ENCODE results near the gene CD164L2. TPM values are rescaled to one million over a fixed set of nuclear protein-coding genes. Genes with fewer than 3 reads are reported as not detected.

The CD164L2 gene
- total RNA-seq, 4 donors from 2014 or later, result not detected

DNA sequence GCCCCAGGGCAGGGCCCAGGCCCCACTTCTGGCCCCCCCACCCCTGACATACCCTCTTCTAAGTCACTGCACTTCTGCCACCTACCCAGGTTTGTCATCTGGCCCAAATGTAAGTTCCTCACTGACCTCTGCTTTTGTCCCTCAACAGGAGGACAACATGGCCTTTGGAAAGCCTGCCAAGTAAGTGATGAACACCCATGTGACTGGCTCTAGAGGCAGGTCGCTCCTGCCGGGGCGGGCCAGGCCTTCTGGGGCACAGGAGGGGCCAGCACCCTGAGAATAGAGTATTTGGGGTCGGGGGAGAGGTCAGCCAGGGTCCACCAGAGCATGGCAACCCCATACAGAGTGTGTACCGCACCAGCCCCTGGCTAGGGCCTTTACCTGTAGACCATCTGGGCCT is 51.2 kb downstream of the CD164L2 start:
- Histone ChIP-seq H3K27ac (no peak overlapping the region), H3K27me3 (no peaks in the 10 kb centered on the region), H3K36me3 (peaks cover 0 to 96% of the 10 kb centered on the region in 2 donors), H3K9me3 (no peaks in the 10 kb centered on the region), H3K4me3 (no peak overlapping the region), H3K4me1 (peaks cover 0 to 33% (median 0%) of the 10 kb centered on the region in 3 donors)
- no peak for ATAC-seq
- no peak for TF ChIP-seq EP300 (IDR thresholded peaks at IDR 0.05)
- WGBS, 2 donors (ENCODE audit: low coverage in 1 of 2), result no CpG with 5 or more reads among the region's 5 CpGs

DNA sequence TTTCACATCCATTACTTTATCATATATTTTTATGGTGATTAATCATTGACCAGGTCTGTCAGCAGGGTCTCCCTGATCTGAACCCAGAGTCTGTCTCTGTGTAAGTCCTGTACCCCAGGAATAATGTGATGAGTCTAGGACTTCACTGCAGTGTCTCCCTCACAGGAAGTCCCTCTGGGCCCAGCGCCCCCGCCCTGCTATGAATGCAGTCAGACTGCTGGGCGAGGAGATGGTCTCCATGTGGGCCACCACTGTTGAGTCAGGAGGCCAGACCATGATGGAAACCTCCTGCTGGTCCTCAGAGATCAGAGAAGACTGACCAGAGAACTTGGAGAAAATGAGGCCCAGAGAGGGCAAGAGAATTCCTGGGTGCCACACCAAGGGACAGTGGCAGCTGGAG is 51.7 kb downstream of the CD164L2 start:
- no peak for TF ChIP-seq POLR2AphosphoS5 (IDR thresholded peaks at IDR 0.05)
- TF ChIP-seq POLR2A (IDR thresholded peaks at IDR 0.05), result no peak
- no peak for TF ChIP-seq EP300 (IDR thresholded peaks at IDR 0.05)
- peaks cover 0 to 96% of the 10 kb centered on the region in 2 donors for H3K36me3 ChIP-seq
- WGBS, 2 donors (ENCODE audit: low coverage in 1 of 2), result no CpG with 5 or more reads among the region's 3 CpGs
- no peak overlapping the region for H3K27ac ChIP-seq
- no peak overlapping the region for H3K4me3 ChIP-seq
- ATAC-seq, result no peak
- H3K9me3 ChIP-seq, result no peaks in the 10 kb centered on the region
- peaks cover 0 to 38% (median 0%) of the 10 kb centered on the region in 3 donors for H3K4me1 ChIP-seq
- H3K27me3 ChIP-seq, result no peaks in the 10 kb centered on the region

DNA sequence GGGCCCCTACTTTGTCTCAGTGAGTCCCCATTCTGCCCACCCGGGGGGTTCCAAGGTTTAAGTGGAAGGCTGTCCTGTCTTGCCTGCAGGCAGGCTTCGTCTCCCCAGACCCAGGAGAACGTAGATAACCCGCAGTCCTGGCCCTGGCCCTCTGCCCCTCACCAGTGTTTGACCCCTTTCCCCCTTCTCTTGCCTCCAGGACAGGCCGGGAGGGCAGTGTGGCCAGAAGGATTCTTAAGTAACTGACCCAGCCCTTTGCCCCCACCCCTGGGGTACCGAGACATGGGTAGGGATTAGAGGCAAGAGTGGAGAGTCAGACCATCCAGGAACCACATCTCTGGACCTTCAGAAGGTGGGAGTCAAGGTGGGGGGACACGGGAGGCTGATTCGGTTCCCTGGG is 52.3 kb downstream of the CD164L2 start:
- H3K27ac ChIP-seq, result no peak overlapping the region
- no peak overlapping the region for H3K4me3 ChIP-seq
- H3K9me3 ChIP-seq, result no peaks in the 10 kb centered on the region
- whole genome bisulfite sequencing, 2 donors (ENCODE audit: low coverage in 1 of 2), result 50 to 100% methylated on average over 1 of the region's 8 CpGs
- H3K4me1 ChIP-seq, result peaks cover 0 to 45% (median 0%) of the 10 kb centered on the region in 3 donors
- peaks cover 0 to 96% of the 10 kb centered on the region in 2 donors for H3K36me3 ChIP-seq
- no peak for TF ChIP-seq EP300 (IDR thresholded peaks at IDR 0.05)
- no peak for TF ChIP-seq POLR2AphosphoS5 (IDR thresholded peaks at IDR 0.05)
- TF ChIP-seq POLR2A (IDR thresholded peaks at IDR 0.05), result no peak
- TF ChIP-seq, protein P1, sequence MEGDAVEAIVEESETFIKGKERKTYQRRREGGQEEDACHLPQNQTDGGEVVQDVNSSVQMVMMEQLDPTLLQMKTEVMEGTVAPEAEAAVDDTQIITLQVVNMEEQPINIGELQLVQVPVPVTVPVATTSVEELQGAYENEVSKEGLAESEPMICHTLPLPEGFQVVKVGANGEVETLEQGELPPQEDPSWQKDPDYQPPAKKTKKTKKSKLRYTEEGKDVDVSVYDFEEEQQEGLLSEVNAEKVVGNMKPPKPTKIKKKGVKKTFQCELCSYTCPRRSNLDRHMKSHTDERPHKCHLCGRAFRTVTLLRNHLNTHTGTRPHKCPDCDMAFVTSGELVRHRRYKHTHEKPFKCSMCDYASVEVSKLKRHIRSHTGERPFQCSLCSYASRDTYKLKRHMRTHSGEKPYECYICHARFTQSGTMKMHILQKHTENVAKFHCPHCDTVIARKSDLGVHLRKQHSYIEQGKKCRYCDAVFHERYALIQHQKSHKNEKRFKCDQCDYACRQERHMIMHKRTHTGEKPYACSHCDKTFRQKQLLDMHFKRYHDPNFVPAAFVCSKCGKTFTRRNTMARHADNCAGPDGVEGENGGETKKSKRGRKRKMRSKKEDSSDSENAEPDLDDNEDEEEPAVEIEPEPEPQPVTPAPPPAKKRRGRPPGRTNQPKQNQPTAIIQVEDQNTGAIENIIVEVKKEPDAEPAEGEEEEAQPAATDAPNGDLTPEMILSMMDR (IDR thresholded peaks at IDR 0.05), result no peak
- ATAC-seq, result no peak
- no peaks in the 10 kb centered on the region for H3K27me3 ChIP-seq

Other genes with a start within 250 kb of the CD164L2 start
- 10 to 100 TPM in 3 of 4 donors, 1 to 10 TPM in 1; 7.2 to 27.8 (median 17.1) TPM for gene SLC9A1, start 228.2 kb downstream of the CD164L2 start, total RNA-seq
- gene WDTC1, start 148.7 kb downstream of the CD164L2 start, total RNA-seq, result 10 to 100 TPM; 40.0 to 75.5 (median 49.9) TPM
- 10 to 100 TPM; 15.6 to 28.6 (median 24.1) TPM for gene TMEM222, start 61.2 kb downstream of the CD164L2 start, total RNA-seq
- gene SYTL1, start 41.3 kb downstream of the CD164L2 start, total RNA-seq, result 1 to 10 TPM in 2 of 4 donors, under 1 TPM in 2; 0.81 to 4.8 (median 2.7) TPM
- 10 to 100 TPM; 31.1 to 64.3 (median 54.3) TPM for gene MAP3K6, start 16.4 kb downstream of the CD164L2 start, total RNA-seq
- gene FCN3, start 8.5 kb downstream of the CD164L2 start, total RNA-seq, result 10 to 100 TPM in 1 of 4 donors, 1 to 10 TPM in 3; 4.6 to 11.5 (median 6.3) TPM
- gene GPR3, start 9.3 kb upstream of the CD164L2 start, total RNA-seq, result under 1 TPM in 1 of 4 donors, not detected in 3; 0.67 TPM
- 100 to 1,000 TPM in 1 of 4 donors, 10 to 100 TPM in 3; 74.7 to 107 (median 79.8) TPM for gene WASF2, start 106.8 kb upstream of the CD164L2 start, total RNA-seq
- gene AHDC1, start 220.8 kb upstream of the CD164L2 start, total RNA-seq, result 10 to 100 TPM; 18.2 to 50.3 (median 27.7) TPM

Data from gastroesophageal sphincter (tissue), 4 donors.